ENCODE measurements around the gene KIF26A.

DNA sequence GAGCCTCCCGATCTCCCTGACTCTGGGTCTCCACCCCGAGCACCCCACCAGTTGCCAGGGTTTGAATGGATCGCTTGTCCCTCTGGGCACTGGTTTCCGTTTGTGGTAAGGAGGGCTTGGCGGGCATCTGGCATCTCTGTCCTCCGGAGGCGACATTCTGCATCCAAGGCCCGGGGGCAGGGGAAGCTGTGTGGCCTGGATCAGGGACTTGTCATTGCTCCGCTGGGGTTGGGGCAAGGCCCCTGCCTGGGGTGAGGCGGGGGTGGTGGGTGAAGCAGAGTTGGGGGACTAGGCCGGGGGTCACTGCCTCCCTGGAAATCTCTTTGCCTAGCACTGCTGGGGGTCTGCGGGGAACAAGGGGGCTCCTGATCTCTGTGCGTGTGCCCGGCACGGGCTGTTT, 30.2 kb downstream of the KIF26A start:
- TF ChIP-seq POLR2A (IDR thresholded peaks at IDR 0.05; ENCODE audit: low read length) = no peak
- TF ChIP-seq GATA1 (IDR thresholded peaks at IDR 0.05; ENCODE audit: low read depth, low read length) = no peak
